Upper lobe of left lung (tissue), 4 donors: ENCODE results near the gene RDH13.

Experiments used
- CTCF ChIP-seq, 6 experiments: fragments of 450-650 bp in 4 of 6; fragments of 200-600 bp in 2 of 6; sonication (generic) in 2 of 6; IDR thresholded peaks; one replicate each; pipeline ENCODE4 v1.5.1; 2016 to 2019; ENCODE audit warnings: antibody characterized with exemption in 6 of 6
- POLR2A ChIP-seq, 4 donors: fragments of 450-650 bp; IDR thresholded peaks; one replicate each; pipeline ENCODE4 v1.5.1; 2016 to 2017; ENCODE audit warnings: antibody characterized with exemption in 4 of 4, mild to moderate bottlenecking in 2 of 4

GRCh38 chr19:55042344-55042678, 20.6 kb downstream of the RDH13 start:
- TF ChIP-seq CTCF (IDR thresholded peaks at IDR 0.05) (no peak), POLR2A (IDR thresholded peaks at IDR 0.05) (no peak)
